Gastrocnemius medialis (tissue), 4 donors: Measurements from ENCODE around the gene AMIGO1.

Source experiments
- POLR2A ChIP-seq, 2 donors: fragments of 450-650 bp; IDR thresholded peaks; one replicate each; pipeline ENCODE4 v1.6.1; 2017; ENCODE audit warnings: antibody characterized with exemption in 2 of 2, mild to moderate bottlenecking in 2 of 2, moderate library complexity in 2 of 2
- TF ChIP-seq, protein P1 (sequence below), 5 experiments: fragments of 450-650 bp in 3 of 5; fragments of 200-600 bp in 2 of 5; sonication (generic) in 2 of 5; IDR thresholded peaks in 4 of 5; conservative IDR thresholded peaks in 1 of 5; 1 replicate in 4 of 5; 2 replicates in 1 of 5; pipeline ENCODE4 v1.5.1; 2016 to 2019; ENCODE audit warnings: antibody characterized with exemption in 5 of 5, mild to moderate bottlenecking in 3 of 5, moderate library complexity in 3 of 5

DNA sequence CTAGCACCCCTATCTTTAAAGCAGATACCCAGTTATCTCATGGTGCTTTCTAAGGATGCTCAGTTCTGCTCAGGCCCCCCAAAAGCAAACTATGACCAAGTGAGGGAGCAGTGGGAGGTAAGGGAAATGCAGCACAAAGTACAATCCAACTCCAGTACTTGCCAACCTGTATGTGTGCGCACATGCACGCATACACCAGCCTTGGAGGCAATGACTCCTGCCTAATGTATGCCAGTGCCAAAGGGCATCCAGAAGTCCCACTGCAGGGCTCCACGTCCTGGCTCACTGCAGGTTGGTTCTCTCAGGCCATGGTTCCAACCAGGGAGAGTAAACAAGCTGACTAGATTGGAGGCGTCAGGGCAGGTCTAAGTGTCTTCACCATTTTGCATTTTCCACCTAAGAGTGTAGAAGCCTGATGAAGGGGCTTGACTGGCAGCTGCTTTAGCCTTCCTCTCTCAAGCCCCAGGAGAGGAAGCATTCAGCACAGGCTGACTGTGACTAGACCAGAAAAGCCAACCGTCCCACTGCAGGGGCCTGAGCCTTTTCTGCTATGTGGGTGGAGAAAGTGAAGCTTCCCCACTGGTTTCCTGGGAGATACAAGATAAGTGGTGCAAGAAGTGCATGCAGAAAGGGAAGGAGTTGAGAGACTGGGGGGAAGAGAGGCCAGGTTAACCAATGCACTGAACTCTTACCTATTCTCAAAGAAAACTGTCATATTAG lies 7.7 kb downstream of the AMIGO1 start:
- TF ChIP-seq, protein P1, sequence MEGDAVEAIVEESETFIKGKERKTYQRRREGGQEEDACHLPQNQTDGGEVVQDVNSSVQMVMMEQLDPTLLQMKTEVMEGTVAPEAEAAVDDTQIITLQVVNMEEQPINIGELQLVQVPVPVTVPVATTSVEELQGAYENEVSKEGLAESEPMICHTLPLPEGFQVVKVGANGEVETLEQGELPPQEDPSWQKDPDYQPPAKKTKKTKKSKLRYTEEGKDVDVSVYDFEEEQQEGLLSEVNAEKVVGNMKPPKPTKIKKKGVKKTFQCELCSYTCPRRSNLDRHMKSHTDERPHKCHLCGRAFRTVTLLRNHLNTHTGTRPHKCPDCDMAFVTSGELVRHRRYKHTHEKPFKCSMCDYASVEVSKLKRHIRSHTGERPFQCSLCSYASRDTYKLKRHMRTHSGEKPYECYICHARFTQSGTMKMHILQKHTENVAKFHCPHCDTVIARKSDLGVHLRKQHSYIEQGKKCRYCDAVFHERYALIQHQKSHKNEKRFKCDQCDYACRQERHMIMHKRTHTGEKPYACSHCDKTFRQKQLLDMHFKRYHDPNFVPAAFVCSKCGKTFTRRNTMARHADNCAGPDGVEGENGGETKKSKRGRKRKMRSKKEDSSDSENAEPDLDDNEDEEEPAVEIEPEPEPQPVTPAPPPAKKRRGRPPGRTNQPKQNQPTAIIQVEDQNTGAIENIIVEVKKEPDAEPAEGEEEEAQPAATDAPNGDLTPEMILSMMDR (IDR thresholded peaks at IDR 0.05 in 4 of 5, conservative IDR thresholded peaks at IDR 0.05 in 1 of 5): no peak
- TF ChIP-seq POLR2A (IDR thresholded peaks at IDR 0.05): no peak
